Suppressor macrophage (primary cell): ENCODE measurements around the gene KIF6.
"Not testable (repeated sequence)": the region's sequence is repeated elsewhere in the genome, so short reads cannot be mapped to it uniquely, and the experiment has no call there.

Experiments used
- DNase-seq, 4 experiments: peaks; one replicate each; pipeline ENCODE4 v3.0.0-alpha.2; 2020 to 2022

Gene KIF6

DNA sequence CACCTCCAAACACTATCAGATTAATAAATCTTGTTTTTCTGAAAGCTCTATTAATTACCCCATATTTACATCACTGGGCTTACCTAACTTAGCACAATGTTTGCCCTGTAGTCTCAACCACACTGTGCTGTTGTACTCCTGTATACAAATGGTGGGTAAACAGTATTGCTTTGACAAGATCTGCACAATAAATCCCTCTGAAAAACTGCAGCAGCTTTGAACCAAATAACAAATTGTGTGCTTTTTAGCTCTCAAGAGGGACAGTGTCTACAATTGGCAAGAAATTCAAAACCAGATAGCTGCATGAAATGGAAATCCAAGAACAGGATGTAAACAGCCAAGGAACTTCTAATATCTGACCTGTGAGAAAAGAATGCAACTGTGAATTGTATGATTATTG is 10.4 kb downstream of the KIF6 start:
- DNase-seq, result no peak

- no peak for DNase-seq
These were observed 17.1 kb downstream of the KIF6 start for GRCh38 chr6:39707962-39708683.

DNA sequence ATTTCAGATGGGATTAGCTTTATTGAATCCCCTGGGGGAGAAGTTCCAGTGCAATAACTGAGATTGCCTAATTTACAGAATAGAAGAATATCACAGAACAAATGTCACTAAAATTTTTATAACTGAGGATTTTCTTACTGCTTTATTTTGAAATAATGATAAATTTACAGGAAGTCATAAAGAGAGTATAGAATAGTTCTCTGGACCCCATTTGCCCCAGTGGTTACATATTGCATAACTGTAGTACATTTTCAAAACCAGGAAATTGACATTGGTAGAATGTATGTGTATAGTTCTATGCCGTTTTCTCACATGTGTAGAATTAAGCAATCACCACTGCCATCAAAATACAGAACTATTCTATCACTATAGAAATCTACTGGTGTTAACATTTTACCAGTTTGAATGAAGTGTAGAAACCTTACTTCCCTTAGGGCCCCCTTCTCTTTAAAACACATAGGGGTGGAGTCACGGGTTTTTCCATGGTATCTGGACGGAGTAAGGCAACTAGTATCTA is 18.3 kb downstream of the KIF6 start:
- peak in 2 of 4 experiments; percentile 47 to 57 for DNase-seq

GRCh38 chr6:39702265-39702664 is 22.9 kb downstream of the KIF6 start:
- no peak for DNase-seq

DNA sequence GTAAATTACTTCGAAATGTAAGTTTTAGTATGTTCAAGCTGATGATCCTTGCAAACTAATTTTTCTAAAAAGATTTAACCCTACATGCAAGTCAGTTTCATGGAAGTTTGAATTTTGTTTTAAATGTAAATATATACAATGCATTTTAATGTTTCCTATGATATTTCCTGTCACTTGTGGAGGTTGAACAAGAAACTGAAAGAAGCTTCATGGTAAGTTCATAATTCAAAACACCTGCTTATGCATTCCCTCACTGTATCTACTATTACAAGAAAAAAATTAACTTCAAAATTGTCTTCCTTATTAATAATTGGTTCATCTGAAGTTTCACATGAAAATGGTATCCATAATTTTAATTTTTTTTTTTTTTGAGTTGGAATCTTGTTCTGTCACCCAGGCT is 24.8 kb downstream of the KIF6 start:
- no peak for DNase-seq

DNA sequence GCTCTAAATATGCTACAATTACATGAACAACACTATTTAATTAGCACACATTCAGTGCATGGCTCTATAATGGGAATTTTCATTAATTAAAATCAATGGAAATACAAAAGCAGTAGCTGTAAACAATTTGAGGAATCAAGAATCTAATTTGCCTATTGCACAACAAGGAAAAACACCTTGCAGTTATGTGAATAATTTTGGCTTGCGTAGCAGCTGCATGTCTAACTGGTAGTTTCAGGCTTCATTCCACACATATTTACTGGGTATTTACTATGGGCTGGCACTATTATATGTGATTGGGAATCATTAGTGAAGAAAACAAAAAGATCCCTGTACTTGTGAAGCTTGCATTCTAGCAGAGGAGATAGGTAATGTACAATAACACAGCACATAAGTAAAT is 26.4 kb downstream of the KIF6 start:
- DNase-seq, result no peak

DNA sequence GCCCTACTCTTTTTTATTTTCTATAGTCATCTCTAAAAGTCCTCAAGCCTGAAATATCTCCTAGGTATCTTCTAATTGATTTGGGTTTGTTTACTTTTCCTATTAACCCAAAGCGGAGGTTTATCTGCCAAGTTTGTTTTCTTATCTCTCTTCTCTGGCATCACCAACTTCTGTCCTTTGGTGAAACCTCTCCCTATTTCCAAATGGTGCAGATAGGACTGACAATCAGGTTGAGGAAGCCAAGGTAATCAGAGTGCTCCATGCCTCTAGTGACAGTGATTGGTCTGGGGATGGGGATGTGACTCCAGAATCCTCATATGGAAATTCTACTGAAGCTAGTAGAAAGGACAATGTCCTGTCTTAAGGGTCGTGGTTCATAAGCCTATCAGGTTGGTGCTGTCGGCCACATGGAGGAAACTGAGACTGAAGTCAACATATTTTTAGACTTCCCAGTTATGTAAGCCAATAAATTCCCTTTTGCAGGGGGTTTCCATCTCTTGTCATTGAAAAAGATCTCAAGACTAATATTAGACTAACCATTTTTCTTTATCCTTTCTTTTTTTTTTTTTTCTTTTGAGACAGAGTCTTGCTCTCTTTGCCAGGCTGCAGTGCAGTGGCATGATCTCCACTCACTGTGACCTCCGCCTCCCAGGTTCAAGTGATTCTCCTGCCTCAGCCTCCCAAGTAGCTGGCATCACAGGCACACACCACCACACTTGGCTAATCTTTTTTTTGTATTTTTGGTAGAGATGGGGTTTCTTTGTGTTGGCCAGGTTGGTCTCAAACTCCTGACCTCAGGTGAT is 28.0 kb downstream of the KIF6 start:
- no peak for DNase-seq

- no peak for DNase-seq
These were observed 29.8 kb downstream of the KIF6 start for GRCh38 chr6:39695447-39695846.

DNA sequence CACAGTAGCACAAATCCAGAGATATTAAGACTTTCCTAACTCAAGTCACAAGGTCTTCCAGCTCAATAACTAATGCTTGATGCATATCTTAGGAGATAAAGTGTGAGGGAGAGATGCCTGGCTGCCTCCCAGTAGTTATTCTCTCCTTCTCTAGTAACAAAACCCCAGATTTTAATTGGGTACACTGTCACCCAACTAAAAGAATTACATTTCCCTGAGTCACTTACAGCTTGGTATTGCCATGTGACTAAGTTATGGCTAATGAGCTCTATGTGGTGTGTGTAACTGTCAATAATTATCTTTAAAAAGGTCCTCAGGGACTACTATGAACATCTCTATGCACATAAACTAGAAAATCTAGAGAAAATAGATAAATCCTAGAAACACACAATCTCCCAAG is 32.0 kb downstream of the KIF6 start:
- DNase-seq, result no peak

DNA sequence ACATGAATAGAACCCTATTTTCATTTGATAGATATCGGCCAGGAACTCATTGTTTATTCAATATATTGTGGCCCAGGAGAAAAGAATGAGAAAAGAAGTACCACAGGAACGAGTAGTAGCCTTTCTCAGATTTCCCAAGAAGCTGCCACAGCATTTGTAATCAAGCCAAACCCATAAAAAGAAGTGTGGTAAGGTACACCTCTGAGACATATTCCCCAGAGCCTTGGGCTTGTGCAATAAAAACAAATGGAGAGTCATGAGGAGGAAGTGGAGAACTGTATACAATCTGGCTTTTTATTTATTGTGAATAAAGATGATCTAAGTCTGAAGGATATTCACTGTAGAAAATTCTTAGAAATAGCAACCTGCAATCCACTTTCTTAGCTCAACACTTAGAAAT is 36.7 kb downstream of the KIF6 start:
- DNase-seq, result peak in 3 of 4 experiments; percentile 6 to 16 (median 11)

DNA sequence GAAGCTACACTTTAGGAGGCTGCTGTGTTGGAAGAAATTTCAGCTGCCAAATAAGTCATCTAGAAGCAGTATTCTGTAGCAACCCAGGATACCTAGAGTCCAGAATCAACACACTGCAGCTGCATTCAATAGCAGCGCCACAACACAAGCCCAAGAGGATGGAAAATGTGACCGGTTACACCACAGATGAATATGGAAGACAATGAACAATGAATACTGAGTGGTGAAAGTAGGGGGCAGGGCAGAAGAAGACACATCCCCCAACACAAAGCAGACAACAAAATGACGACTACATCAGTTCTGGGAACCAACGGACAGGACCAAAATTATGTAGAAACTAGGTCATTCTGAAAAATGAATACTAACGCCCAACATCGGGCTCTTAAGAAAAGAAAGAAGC is 38.2 kb downstream of the KIF6 start:
- DNase-seq, result no peak

DNA sequence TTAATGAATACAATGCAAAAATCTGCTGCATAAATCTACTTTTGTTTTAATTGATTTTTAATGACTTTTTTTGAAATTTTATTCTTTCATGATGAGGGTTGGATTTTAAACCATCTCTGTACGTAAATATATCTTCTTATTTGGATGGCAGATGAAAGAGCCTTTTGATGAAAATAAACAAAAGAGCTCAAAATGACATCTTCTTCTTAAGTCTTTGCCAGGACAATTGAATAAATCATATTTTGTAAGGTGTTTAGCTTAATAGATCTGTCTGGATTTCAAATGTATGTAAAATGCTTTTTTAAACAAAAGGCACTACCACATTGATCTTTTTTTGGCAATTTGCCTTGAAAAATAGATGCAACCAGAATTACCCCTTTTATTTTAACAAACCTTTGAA is 39.3 kb downstream of the KIF6 start:
- no peak for DNase-seq

GRCh38 chr6:39685489-39685826 is 39.8 kb downstream of the KIF6 start:
- no peak for DNase-seq

- DNase-seq, result peak in 2 of 4 experiments; percentile 14 to 16
These were observed 40.3 kb downstream of the KIF6 start for GRCh38 chr6:39684790-39685488.

GRCh38 chr6:39681674-39682121 is 43.5 kb downstream of the KIF6 start:
- no peak for DNase-seq

DNA sequence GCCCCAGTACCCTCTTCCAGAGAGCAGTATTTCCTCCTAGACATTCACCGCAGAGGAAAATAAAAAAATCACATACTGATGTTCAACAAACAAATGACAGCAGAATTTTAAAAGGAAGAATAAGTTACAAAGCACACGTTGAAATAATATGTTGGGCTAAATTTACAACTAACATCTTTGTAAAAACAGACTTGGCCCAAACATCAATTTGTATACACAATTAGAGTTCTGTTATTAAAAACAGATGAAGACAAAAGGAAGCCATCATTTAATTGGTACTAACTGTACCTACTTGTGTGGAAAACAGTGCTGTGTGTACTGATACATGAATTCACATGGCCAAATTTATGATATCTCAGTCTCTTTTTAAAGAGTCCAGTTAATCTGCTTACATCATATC is 46.3 kb downstream of the KIF6 start:
- no peak for DNase-seq

- not testable (repeated sequence) for DNase-seq
These were observed 47.9 kb downstream of the KIF6 start for GRCh38 chr6:39677318-39677717.

GRCh38 chr6:39670519-39670918 is 54.7 kb downstream of the KIF6 start:
- DNase-seq, result no peak

DNA sequence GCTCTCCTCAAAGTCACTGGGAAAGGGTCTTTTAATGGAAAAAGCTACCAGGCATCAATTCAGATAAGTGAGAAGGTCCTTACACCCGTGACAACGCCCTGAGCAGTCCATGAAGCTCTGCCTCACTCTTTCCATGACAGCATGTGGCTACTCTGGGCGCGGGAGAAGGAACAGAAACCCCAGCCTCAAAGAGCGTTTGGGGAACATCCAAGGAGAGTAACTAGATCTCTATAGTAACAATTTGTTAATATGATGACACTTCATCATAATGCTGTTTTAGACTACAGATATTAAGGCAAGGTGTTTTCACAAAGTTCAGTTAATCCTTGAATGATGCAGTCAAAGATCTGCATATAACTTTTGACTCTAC is 55.2 kb downstream of the KIF6 start:
- DNase-seq, result peak in 2 of 4 experiments; percentile 9 to 17

DNA sequence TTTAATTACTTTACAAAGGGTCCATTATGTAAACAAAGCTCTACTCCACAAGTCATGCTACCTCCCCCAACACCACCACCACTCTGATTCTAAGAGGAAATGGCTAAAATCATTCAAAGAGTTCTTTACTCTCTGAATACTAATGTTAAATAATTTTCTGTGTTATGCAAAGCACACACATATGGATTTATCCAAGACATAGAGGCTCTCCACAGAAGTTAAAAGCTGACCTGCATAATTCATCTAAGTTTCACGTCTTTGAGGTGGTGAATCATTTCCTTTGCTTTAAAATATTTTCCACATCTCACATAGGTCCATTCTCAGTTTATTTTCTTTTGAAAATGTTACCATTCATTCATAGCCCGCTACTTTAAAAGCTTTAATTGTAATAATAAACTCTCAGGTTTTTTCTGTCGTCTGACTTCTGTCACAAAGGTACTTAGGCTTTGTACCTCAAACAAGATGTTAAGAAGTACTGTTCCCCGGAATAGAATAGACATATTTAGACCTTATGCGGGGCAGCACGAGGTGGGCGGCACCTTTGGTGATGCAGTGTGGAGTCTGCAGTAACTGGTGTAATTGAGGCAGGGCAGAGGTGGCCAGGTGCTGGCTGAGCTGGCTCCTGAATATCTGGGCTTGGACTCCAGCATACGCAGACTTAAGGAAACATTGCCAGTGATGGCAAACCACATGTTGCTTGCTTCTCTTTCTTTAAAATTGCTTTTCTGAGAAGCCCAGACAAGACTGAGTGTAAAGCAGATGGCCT is 55.8 kb downstream of the KIF6 start:
- no peak for DNase-seq

DNA sequence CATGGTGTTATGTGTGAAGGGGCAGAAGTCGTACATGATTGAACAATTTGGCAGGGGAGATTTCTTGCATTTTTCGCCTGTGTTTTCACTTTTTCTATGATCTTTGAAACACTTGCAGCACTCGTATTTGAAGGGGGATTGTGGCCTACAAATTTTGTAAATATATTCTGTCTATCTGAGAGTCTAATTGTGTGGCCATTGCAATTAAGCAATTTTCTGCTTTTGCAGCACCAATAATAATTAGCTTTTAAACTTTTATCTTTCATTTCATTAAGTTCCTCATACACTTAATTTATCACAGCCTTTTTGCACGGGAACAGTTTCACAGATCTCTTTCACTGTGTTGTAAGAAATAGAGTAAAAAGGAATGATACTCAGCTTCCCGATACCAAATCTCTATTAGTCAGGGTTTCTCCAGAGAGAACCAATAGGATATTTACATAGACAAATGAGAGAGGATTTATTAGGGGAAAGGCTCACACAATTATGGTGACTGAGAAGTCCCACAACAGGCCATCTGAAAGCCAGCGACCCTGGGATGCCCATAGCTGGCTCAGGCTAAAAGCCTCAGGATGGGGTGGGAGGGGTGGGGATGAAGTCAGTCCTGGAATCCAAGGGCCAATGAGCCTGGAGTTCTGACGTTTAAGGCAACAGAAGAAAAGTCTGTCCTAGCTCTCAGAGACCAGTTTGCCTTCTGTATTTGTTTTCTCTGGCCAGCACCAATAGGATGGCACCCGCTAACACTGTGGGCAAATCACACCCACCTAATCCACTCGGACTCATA is 58.3 kb downstream of the KIF6 start:
- no peak for DNase-seq

GRCh38 chr6:39665861-39666260 is 59.3 kb downstream of the KIF6 start:
- no peak for DNase-seq
